Effector CD8-positive, alpha-beta T cell (primary cell): ENCODE data around the gene TSKU.
"Not testable (repeated sequence)": the region's sequence is repeated elsewhere in the genome, so short reads cannot be mapped to it uniquely, and the experiment has no call there.

ENCODE experiments used
- DNase-seq: peaks from one replicate; lab custom pipeline; 2025; lab: John Stamatoyannopoulos, UW

The TSKU gene

GRCh38 chr11:76801736-76802135 is 18.6 kb downstream of the TSKU start:
- DNase-seq: no peak

DNA sequence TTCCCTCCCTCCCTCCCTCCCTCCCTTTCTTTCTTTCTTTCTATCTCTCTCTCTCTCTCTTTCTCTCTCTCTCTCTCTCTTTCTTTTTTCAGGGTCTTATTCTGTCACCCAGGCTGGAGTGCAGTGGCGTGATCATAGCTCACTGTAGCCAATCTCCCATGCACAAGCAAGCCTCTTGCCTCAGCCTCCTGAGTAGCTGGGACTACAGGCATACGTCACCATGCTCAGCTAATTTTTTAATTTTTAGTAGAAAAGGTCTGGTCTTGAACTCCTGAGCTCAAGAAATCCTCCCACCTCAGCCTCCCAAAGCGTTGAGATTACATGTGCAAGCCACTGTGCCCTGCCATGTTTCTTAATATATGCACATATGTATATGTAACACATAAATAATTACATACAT is 19.0 kb downstream of the TSKU start:
- DNase-seq: no peak

GRCh38 chr11:76802621-76803020 is 19.5 kb downstream of the TSKU start:
- DNase-seq: no peak

DNA sequence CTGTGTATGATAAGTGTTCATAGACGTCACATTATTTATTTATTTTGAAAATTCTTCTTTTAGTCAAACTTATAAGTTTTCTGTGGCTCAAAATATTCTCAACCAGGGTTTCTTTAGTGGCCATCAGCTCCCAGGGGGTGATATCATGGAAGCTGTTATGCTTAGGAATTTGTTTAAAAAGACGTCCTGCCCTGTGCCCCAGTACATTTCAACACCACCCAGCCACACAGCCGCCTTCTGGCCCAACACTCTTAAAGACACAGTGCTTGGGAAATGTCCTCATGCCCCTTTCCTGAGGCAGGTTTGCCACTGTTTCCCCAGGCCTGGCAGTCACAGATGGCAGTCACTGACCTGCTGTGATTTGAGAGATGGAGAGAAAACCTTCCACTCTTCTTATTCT is 19.9 kb downstream of the TSKU start:
- DNase-seq: no peak

GRCh38 chr11:76803811-76804600 is 20.9 kb downstream of the TSKU start:
- peak; percentile 8 for DNase-seq

GRCh38 chr11:76805206-76805913 is 22.2 kb downstream of the TSKU start:
- no peak for DNase-seq

GRCh38 chr11:76806131-76806530 is 23.0 kb downstream of the TSKU start:
- no peak for DNase-seq

DNA sequence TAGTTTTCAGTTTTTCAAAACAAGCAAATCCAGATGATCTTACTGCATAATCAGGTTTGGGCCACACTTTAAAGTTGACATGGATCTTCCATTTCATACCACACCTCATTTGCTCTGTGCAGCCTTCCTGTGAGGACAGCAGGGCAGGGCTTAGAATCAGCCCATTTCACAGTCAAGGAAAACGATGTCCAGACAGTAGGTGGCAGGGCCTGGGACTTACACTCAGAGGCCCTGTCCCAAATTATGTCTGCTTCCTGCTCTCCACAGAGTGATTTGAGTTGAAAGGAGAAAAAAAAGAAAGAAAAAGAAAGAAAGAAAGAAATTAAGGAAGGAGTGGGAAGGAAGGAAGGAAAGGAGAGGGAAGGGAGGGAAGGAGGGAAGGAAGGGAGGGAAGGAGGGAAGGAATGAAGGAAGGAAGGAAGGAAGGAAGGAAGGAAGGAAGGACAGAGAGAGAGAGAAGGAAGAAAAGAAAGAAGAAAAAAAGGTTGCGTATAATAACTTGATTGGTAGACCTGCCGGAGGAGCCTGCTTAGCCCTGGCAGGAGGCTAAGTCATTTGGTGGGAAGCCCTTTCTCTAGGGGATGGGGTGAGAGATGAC is 23.6 kb downstream of the TSKU start:
- DNase-seq: no peak

DNA sequence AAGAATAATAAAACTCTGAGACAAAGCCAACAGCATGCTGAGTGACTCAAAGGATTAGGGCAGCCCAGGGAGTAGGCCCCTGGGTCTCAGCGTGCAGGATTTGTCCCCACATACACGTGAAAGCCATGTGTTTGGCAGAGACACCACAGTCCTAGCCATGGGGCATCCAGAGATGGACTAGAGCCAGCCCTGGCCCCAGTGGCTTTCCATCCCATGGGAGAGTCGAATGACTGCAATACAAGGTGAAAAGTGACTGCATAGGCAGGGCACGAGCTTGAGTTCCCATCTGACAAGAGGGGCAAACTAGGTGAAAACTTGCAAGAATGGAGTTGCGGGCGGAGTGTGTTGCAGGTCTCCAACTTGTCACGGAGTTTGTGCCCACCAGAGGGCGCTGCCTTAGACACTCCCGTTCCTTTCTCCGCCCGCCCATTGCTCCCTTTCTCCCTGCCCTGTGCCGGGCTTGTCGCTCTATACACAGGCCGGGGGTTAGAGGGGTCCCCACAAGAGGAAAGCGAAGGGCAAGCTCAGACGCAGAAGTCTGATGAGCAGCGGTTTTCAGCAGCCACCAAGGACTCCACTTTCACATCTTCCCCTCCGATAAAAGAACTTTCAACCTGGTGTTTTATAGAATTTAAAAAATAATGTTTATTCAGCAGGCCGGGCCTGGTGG is 24.2 kb downstream of the TSKU start:
- peak; percentile 49 for DNase-seq

DNA sequence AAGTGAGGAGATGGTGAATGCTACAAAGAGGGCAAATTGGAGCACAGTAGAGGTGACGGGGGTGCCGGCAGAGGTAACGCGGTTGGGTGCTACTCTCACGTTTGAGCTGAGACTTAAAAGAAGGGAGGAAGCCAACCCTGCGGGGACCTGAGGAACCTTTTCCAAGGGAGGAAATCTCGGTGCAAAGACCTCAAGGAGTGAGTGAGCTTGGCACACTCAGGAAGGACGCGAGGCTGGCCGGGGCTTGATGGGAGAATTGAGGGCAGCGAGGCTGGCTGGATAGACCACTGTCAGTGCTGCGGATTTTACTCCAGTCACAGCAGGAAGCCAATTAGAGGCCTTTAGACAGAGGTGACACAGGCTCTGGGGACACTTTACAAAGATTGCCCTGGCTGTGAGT is 25.0 kb downstream of the TSKU start:
- no peak for DNase-seq

- no peak for DNase-seq
Observed at GRCh38 chr11:76808996-76809395, 25.8 kb downstream of the TSKU start.

DNA sequence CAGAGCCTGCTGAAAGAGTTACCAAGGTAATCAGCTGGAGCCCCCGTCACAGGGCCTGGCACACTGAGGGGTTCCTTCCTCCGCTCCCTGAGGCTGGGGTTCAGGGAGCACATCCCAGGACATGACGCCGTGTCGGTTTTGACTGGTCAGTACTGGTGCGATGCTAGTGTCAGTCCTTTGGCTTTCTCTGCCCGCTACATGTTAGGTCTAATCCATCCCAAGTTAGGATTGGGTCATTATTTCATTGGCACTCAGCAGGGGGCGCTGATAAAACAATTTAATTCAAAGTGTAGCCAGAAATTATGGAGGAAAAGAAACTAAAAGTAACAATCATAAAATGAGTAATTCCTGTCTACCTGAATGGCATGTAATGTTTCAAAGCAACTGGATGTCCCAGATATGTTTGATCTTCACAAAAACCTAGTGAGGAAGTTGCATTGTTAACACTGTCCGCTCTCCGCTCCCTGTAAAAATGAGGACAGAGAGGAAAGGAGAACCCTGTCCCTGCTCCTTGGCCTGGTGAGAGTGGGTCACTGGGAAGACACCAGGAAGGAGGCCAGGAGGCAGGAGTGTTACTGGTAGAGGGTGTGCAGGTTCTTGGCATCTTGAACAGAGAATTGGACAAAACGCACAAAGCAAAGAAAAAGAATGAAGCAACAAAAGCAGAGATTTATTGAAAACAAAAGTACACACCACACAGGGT is 27.1 kb downstream of the TSKU start:
- DNase-seq: no peak

DNA sequence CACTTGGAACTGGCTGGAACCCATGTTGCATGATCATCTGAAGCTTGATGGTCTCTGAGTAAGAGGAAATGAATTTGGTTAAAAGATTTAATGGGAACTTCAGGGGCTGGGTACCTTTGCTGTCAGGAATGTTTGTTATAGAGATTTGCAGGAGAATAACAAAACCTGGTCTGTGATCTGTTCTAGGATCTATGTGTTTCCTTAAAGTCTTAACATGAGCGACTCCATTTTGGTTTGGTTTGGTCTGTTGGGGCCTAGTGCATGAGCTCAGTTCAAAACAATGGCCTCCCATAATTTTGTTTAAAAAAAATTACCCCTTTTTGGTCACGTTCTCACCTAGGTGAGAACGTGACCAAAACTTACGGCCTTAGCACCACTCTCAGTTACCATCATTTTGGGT is 28.1 kb downstream of the TSKU start:
- no peak for DNase-seq

DNA sequence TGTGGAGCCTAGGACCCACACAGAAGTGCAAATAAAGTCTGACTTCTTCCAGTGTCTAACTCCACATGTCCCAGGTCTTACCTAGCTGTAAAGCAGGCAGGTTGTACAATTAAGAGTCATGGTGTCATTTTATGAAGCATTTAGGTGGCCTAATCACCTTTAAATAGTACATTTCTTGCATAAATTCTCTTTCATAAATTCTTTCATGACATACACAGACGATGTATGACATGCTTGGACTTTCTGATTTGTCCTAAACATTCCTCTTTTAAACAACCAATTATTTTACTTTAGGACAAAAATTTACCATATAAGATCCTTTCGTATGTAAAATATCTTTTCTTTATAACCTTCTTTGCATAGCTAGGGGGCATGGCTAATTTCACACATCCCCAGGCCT is 31.3 kb downstream of the TSKU start:
- DNase-seq: no peak

- DNase-seq: not testable (repeated sequence)
Observed at GRCh38 chr11:76815678-76816077, 32.5 kb downstream of the TSKU start.

DNA sequence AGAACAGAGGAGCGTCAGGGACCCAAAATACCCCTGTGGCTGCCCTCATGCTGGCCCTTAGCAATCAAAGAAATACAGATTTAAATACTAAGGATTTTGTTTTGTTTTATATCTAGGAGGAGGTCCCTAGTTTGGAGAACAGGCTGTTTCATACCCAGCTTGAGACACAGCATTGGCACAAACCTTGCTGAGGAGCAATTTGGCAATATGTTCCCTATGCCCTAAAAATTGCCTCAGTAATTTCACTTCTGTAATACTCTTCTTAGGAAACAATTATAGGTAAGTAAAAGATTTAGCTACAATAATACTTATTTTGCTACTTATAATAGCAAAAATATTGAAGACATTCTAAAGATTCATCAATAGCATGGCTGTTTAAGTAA is 37.0 kb downstream of the TSKU start:
- no peak for DNase-seq

- DNase-seq: not testable (repeated sequence)
Observed at GRCh38 chr11:76821396-76821795, 38.2 kb downstream of the TSKU start.

- DNase-seq: no peak
Observed at GRCh38 chr11:76822406-76822805, 39.2 kb downstream of the TSKU start.

GRCh38 chr11:76823481-76824028 is 40.4 kb downstream of the TSKU start:
- DNase-seq: no peak

- no peak for DNase-seq
Observed at GRCh38 chr11:76824083-76824939, 41.2 kb downstream of the TSKU start.
